ENCODE data around the gene DCAF15. TPM values are rescaled to one million over a fixed set of nuclear protein-coding genes. Genes with fewer than 3 reads are reported as not detected.

The DCAF15 gene
- total and polyA plus RNA-seq, 8 donors = 7.1 to 37.3 (median 25.8) TPM

- TF ChIP-seq CTCF (IDR thresholded peaks at IDR 0.05) = no peak
- intact Hi-C loops (cut with DNase I; ENCODE audit: low total_unique reads) = no loop called here
- Histone ChIP-seq H3K27ac (no peak overlapping the region), H3K4me3 (no peak overlapping the region), H3K4me1 (peaks cover 11 to 24% (median 20%) of the 10 kb centered on the region in 4 donors), H3K36me3 (peaks cover 49 to 68% (median 67%) of the 10 kb centered on the region in 4 donors), H3K27me3 (no peaks in the 10 kb centered on the region), H3K9me3 (no peaks in the 10 kb centered on the region)
- no peak for DNase-seq
- 91 to 100% (median 95%) methylated on average over 19 to 42 of the region's 42 CpGs for WGBS, 5 donors
These were observed 3.5 kb downstream of the DCAF15 start for GRCh38 chr19:13955662-13956364.

- Histone ChIP-seq H3K4me1 (peaks cover 11 to 24% (median 20%) of the 10 kb centered on the region in 4 donors), H3K4me3 (no peak overlapping the region), H3K36me3 (peaks cover 53 to 73% (median 72%) of the 10 kb centered on the region in 4 donors), H3K27ac (no peak overlapping the region), H3K27me3 (no peaks in the 10 kb centered on the region), H3K9me3 (no peaks in the 10 kb centered on the region)
- DNase-seq = no peak
- no peak for TF ChIP-seq CTCF (IDR thresholded peaks at IDR 0.05)
- TF ChIP-seq EP300 (IDR thresholded peaks at IDR 0.05) = no peak
- TF ChIP-seq POLR2AphosphoS5 (IDR thresholded peaks at IDR 0.05) = no peak
- no peak for TF ChIP-seq POLR2A (IDR thresholded peaks at IDR 0.05)
- 93 to 96% (median 94%) methylated on average over 13 to 16 of the region's 16 CpGs for WGBS, 5 donors
- intact Hi-C loops (cut with DNase I; ENCODE audit: low total_unique reads) = no loop called here
These were observed 4.0 kb downstream of the DCAF15 start for GRCh38 chr19:13956365-13956744.

DNA sequence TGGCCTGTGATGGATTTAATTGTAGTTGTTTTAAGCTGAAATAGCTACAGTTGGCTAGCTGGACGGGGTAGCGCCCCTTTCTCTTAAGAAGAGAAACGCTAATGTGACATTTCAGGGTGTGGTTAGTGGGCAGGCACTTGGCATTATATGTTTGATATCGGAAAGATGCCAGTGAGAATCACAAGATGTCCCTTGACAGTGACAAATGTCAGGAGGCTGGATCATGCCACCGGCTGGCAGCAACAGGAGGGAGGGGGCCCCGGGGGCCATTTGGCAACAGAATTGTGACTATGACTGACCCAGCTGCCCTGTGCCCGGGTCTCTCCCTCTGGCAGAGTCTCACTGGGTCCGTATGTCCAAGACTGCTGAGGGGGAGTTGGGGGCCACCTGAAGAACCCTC, 4.7 kb downstream of the DCAF15 start:
- no peak overlapping the region for H3K4me3 ChIP-seq
- no peaks in the 10 kb centered on the region for H3K27me3 ChIP-seq
- DNase-seq = no peak
- H3K27ac ChIP-seq = no peak overlapping the region
- H3K4me1 ChIP-seq = peaks cover 11 to 18% (median 17%) of the 10 kb centered on the region in 4 donors
- WGBS, 5 donors = 74 to 87% (median 81%) methylated on average over 4 to 8 of the region's 8 CpGs
- TF ChIP-seq POLR2AphosphoS5 (IDR thresholded peaks at IDR 0.05) (no peak), POLR2A (IDR thresholded peaks at IDR 0.05) (no peak), CTCF (IDR thresholded peaks at IDR 0.05) (no peak), EP300 (IDR thresholded peaks at IDR 0.05) (no peak)
- intact Hi-C loops (cut with DNase I; ENCODE audit: low total_unique reads) = no loop called here
- H3K9me3 ChIP-seq = no peaks in the 10 kb centered on the region
- H3K36me3 ChIP-seq = peaks cover 60 to 80% (median 79%) of the 10 kb centered on the region in 4 donors

GRCh38 chr19:13958043-13958442, 5.7 kb downstream of the DCAF15 start:
- Histone ChIP-seq H3K27ac (no peak overlapping the region), H3K36me3 (peaks cover 63 to 90% (median 89%) of the 10 kb centered on the region in 4 donors), H3K27me3 (no peaks in the 10 kb centered on the region), H3K4me1 (peaks cover 9 to 23% (median 14%) of the 10 kb centered on the region in 4 donors), H3K9me3 (no peaks in the 10 kb centered on the region), H3K4me3 (no peak overlapping the region)
- TF ChIP-seq EP300 (IDR thresholded peaks at IDR 0.05) (no peak), POLR2A (IDR thresholded peaks at IDR 0.05) (no peak), CTCF (IDR thresholded peaks at IDR 0.05) (no peak), POLR2AphosphoS5 (IDR thresholded peaks at IDR 0.05) (no peak)
- intact Hi-C loops (cut with DNase I; ENCODE audit: low total_unique reads) = no loop called here
- DNase-seq = no peak
- 73 to 85% (median 78%) methylated on average over 9 to 12 of the region's 12 CpGs for WGBS, 5 donors
